PFSK-1 (cell line): ENCODE results near the gene BNIP1.

Experiments
- FOXP2 ChIP-seq: optimal IDR thresholded peaks from 2 replicates; pipeline ENCODE3; 2011; ENCODE audit warnings: borderline replicate concordance, control low read depth, inconsistent platforms; ENCODE audit not compliant: insufficient read depth; ENCODE audit errors: extremely low read length, extremely low read depth
- POLR2AphosphoS5 ChIP-seq: IDR thresholded peaks from 2 replicates; pipeline ENCODE4 v1.6.1; 2012; ENCODE audit warnings: low read depth, mild to moderate bottlenecking, control low read depth, low read length, moderate library complexity
- REST ChIP-seq, 2 experiments: IDR thresholded peaks; 2 replicates each; pipeline versions ENCODE4 v1.6.1 to v1.8.0; 2011 to 2012; ENCODE audit warnings: low read depth in 2 of 2, low read length in 2 of 2, control low read depth in 1 of 2, inconsistent platforms in 1 of 2, mild to moderate bottlenecking in 1 of 2, moderate library complexity in 1 of 2; ENCODE audit not compliant: insufficient read depth in 1 of 2
- SIN3A ChIP-seq: IDR thresholded peaks from 2 replicates; pipeline ENCODE4 v1.6.1; 2012; ENCODE audit warnings: mild to moderate bottlenecking, low read length, moderate library complexity, borderline replicate concordance; ENCODE audit not compliant: insufficient read depth
- TAF1 ChIP-seq: IDR thresholded peaks from 2 replicates; pipeline ENCODE4 v1.6.1; 2012; ENCODE audit warnings: low read length, control low read depth, borderline replicate concordance; ENCODE audit not compliant: insufficient read depth

Gene BNIP1

GRCh38 chr5:173196133-173196952 is 52.0 kb downstream of the BNIP1 start:
- TF ChIP-seq TAF1 (no peak), FOXP2 (no peak), SIN3A (no peak), POLR2AphosphoS5 (no peak), REST (IDR thresholded peaks at IDR 0.05; ENCODE audit: insufficient read depth in 1 of 2, low read depth in 2 of 2, low read length in 2 of 2) (no peak)

GRCh38 chr5:173197375-173197891 is 53.1 kb downstream of the BNIP1 start:
- TF ChIP-seq SIN3A (no peak), FOXP2 (no peak), REST (IDR thresholded peaks at IDR 0.05; ENCODE audit: insufficient read depth in 1 of 2, low read depth in 2 of 2, low read length in 2 of 2) (no peak), POLR2AphosphoS5 (no peak), TAF1 (no peak)

- TF ChIP-seq TAF1 (no peak), POLR2AphosphoS5 (no peak), SIN3A (no peak), FOXP2 (no peak)
Observed at GRCh38 chr5:173198049-173198448, 53.7 kb downstream of the BNIP1 start.

GRCh38 chr5:173200356-173200755 is 56.0 kb downstream of the BNIP1 start:
- no peak for TF ChIP-seq REST (IDR thresholded peaks at IDR 0.05; ENCODE audit: insufficient read depth in 1 of 2, low read depth in 2 of 2, low read length in 2 of 2)
- TF ChIP-seq FOXP2: no peak
- no peak for TF ChIP-seq TAF1
- TF ChIP-seq SIN3A: no peak
- no peak for TF ChIP-seq POLR2AphosphoS5

GRCh38 chr5:173201636-173202265 is 57.4 kb downstream of the BNIP1 start:
- TF ChIP-seq SIN3A: no peak
- TF ChIP-seq POLR2AphosphoS5: no peak
- TF ChIP-seq REST (IDR thresholded peaks at IDR 0.05; ENCODE audit: insufficient read depth in 1 of 2, low read depth in 2 of 2, low read length in 2 of 2): no peak
- TF ChIP-seq TAF1: no peak
- TF ChIP-seq FOXP2: no peak
